Measurements from ENCODE around the gene ZMYND11.

ZMYND11 gene

GRCh38 chr10:232061-232460 lies 96.8 kb downstream of the ZMYND11 start:
- TF ChIP-seq CTCF (IDR thresholded peaks at IDR 0.05; ENCODE audit: extremely low read depth, insufficient read depth, missing control alignments) = no peak
- no peak for DNase-seq (ENCODE audit: low spot score)
- in situ Hi-C loops (cut with MboI; ENCODE audit: low pct_unique_long_range_greater_than_20kb, low sequenced_read_pairs, unreplicated experiment) = no loop called here

GRCh38 chr10:232878-233277 lies 97.6 kb downstream of the ZMYND11 start:
- in situ Hi-C loops (cut with MboI; ENCODE audit: low pct_unique_long_range_greater_than_20kb, low sequenced_read_pairs, unreplicated experiment) = no loop called here
- no peak for TF ChIP-seq CTCF (IDR thresholded peaks at IDR 0.05; ENCODE audit: extremely low read depth, insufficient read depth, missing control alignments)
- DNase-seq (ENCODE audit: low spot score) = no peak

- no peak for TF ChIP-seq CTCF (IDR thresholded peaks at IDR 0.05; ENCODE audit: extremely low read depth, insufficient read depth, missing control alignments)
- in situ Hi-C loops (cut with MboI; ENCODE audit: low pct_unique_long_range_greater_than_20kb, low sequenced_read_pairs, unreplicated experiment) = no loop called here
- DNase-seq (ENCODE audit: low spot score) = no peak
Measured at GRCh38 chr10:234708-235406, 99.6 kb downstream of the ZMYND11 start.

- TF ChIP-seq CTCF (IDR thresholded peaks at IDR 0.05; ENCODE audit: extremely low read depth, insufficient read depth, missing control alignments) = no peak
- DNase-seq (ENCODE audit: low spot score) = no peak
- in situ Hi-C loops (cut with MboI; ENCODE audit: low pct_unique_long_range_greater_than_20kb, low sequenced_read_pairs, unreplicated experiment) = no loop called here
Measured at GRCh38 chr10:235915-236314, 100.7 kb downstream of the ZMYND11 start.

- no peak for DNase-seq (ENCODE audit: low spot score)
- TF ChIP-seq CTCF (IDR thresholded peaks at IDR 0.05; ENCODE audit: extremely low read depth, insufficient read depth, missing control alignments) = no peak
- in situ Hi-C loops (cut with MboI; ENCODE audit: low pct_unique_long_range_greater_than_20kb, low sequenced_read_pairs, unreplicated experiment) = no loop called here
Measured at GRCh38 chr10:239109-239508, 103.9 kb downstream of the ZMYND11 start.

- in situ Hi-C loops (cut with MboI; ENCODE audit: low pct_unique_long_range_greater_than_20kb, low sequenced_read_pairs, unreplicated experiment) = no loop called here
- no peak for DNase-seq (ENCODE audit: low spot score)
- no peak for TF ChIP-seq CTCF (IDR thresholded peaks at IDR 0.05; ENCODE audit: extremely low read depth, insufficient read depth, missing control alignments)
Measured at GRCh38 chr10:241451-241850, 106.2 kb downstream of the ZMYND11 start.
